ENCODE measurements around the gene TTC23.
"Not testable (repeated sequence)": the region's sequence is repeated elsewhere in the genome, so short reads cannot be mapped to it uniquely, and the experiment has no call there.

TTC23 gene

GRCh38 chr15:99120050-99120777 lies 129.2 kb downstream of the TTC23 start:
- peaks cover 2% of the 10 kb centered on the region for H3K36me3 Mint-ChIP-seq
- no peak overlapping the region for H3K4me3 Mint-ChIP-seq
- no peaks in the 10 kb centered on the region for H3K9me3 Mint-ChIP-seq (ENCODE audit: low read depth)
- H3K4me1 Mint-ChIP-seq (ENCODE audit: low read depth), result no peaks in the 10 kb centered on the region
- H3K27ac Mint-ChIP-seq, result no peak overlapping the region
- H3K27me3 Mint-ChIP-seq, result peaks cover 2% of the 10 kb centered on the region

DNA sequence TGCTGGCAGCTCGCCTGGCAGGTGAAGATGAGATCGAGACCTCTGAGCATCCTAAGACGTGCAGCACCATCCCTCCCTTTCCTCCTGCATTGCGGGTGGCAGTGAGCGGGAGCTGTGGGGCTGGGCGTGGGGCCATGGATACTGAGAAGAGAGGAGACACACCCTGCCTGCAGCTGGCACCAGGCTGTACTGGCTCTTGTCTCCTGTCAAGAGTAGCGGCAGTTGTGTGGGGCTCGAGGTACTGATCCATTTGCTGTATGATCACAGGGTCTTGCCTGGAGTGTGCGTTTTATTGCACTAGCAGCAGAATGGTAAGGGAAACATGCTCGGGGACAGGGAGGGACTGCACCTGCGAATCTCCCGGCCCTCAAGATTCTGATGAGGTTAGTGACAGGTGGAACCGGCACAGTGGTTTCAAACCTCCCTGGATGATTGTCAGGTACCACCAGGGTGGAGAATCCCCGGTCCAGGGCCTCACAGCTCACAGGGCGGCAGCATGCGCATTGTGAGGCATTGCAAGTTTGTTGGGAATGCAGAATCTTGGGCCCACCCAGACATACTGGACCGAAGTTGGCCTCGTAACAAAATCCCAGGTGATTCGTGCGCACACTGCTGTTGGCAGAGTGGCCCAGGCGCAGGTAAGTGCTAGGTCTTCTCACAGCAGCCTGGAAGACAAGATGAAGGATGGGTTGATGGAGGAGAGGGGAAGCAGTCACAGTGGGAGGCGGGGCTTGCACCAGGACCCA lies 130.4 kb downstream of the TTC23 start:
- Mint-ChIP-seq H3K4me1 (ENCODE audit: low read depth) (no peaks in the 10 kb centered on the region), H3K9me3 (ENCODE audit: low read depth) (no peaks in the 10 kb centered on the region), H3K27me3 (no peaks in the 10 kb centered on the region), H3K27ac (no peak overlapping the region), H3K36me3 (peaks cover 2% of the 10 kb centered on the region), H3K4me3 (no peak overlapping the region)

DNA sequence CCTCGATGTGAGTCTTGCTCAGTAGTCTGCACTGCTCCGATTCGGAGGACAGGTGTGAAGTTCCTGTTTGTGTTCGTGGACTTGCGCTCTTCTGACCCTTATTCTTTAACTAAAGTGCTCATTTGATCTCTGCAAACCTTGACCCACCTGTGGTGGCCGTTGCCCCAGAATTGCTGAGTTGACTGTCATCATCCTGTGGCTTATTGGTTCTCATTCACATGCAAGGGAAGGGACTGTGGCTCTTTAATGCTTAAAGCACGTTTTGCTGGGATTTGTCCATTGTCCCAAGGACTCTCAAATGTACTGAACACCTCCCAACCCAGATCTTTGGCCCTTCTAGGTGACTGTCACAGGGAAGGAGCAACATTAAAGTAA lies 131.1 kb downstream of the TTC23 start:
- Mint-ChIP-seq H3K27ac (no peak overlapping the region), H3K4me1 (ENCODE audit: low read depth) (no peaks in the 10 kb centered on the region), H3K4me3 (no peak overlapping the region), H3K9me3 (ENCODE audit: low read depth) (no peaks in the 10 kb centered on the region), H3K27me3 (no peaks in the 10 kb centered on the region), H3K36me3 (peaks cover 2% of the 10 kb centered on the region)

DNA sequence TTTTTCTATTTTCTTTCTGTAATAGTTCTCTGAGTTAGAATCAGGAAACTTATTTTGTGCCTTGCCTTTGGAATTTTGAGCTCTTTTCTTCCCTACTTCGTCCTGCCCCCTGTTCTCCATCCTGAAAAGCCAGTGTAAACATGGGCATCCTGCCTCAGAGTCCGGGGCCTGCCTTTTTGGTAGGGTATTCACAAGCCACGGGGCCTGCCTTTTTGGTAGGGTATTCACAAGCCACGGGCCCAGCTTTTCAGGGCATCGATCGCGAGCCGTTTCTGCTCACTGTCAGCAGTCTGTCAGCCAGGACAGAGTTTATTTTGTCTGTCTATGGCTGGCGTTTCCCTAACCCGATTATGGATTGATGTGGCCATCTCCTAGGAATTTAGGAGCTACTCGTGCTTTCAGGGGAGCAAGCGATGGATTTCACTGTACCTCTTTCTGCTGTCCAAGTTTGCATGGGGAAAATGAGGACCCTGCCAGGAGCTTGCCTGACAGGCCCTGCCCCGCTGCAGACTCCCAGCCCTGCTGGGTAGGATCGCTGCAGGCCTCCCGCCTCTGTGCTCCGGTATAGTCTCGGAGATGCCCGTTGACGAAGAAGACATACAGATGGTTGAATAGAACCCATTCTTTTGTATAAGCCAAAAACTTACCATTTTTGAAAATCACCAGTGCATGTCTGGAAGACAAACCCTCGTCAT lies 131.7 kb downstream of the TTC23 start:
- Mint-ChIP-seq H3K4me1 (ENCODE audit: low read depth) (no peaks in the 10 kb centered on the region), H3K36me3 (peaks cover 2% of the 10 kb centered on the region), H3K4me3 (no peak overlapping the region), H3K27ac (no peak overlapping the region), H3K9me3 (ENCODE audit: low read depth) (no peaks in the 10 kb centered on the region), H3K27me3 (no peaks in the 10 kb centered on the region)

DNA sequence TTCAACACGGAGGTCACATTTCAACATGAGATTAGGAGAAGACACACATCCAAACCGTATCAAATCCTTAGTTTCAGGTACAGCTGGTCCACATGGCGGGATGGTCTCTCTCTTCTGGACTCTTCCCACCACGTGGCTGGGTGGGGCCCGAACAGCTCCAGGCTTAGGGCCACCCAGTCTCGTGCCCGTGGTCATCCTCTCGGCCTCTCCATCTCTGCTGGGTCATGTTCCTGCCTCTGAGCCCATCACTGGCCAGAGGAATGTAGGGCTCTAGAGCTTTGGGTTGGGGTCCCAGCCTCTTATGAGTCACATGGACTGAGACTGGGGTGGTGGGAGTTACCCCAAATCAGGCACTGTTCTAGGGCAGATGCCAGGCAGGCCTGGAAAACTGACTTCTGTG lies 132.3 kb downstream of the TTC23 start:
- no peaks in the 10 kb centered on the region for H3K27me3 Mint-ChIP-seq

GRCh38 chr15:99115300-99116215 lies 133.8 kb downstream of the TTC23 start:
- Mint-ChIP-seq H3K27ac (no peak overlapping the region), H3K4me3 (no peak overlapping the region), H3K27me3 (no peaks in the 10 kb centered on the region), H3K9me3 (ENCODE audit: low read depth) (no peaks in the 10 kb centered on the region), H3K36me3 (peaks cover 2% of the 10 kb centered on the region), H3K4me1 (ENCODE audit: low read depth) (peaks cover 5% of the 10 kb centered on the region)

More for the DNA sequence above, 132.3 kb downstream of the TTC23 start:
- no peaks in the 10 kb centered on the region for H3K9me3 Mint-ChIP-seq (ENCODE audit: low read depth)
- H3K4me3 Mint-ChIP-seq, result no peak overlapping the region
- H3K4me1 Mint-ChIP-seq (ENCODE audit: low read depth), result no peaks in the 10 kb centered on the region
- peaks cover 2% of the 10 kb centered on the region for H3K36me3 Mint-ChIP-seq
- no peak overlapping the region for H3K27ac Mint-ChIP-seq

- Mint-ChIP-seq H3K36me3 (peaks cover 2% of the 10 kb centered on the region), H3K4me3 (no peak overlapping the region), H3K27me3 (no peaks in the 10 kb centered on the region), H3K4me1 (ENCODE audit: low read depth) (peaks cover 5% of the 10 kb centered on the region), H3K27ac (no peak overlapping the region), H3K9me3 (ENCODE audit: low read depth) (no peaks in the 10 kb centered on the region)
These were observed 134.7 kb downstream of the TTC23 start for GRCh38 chr15:99114511-99115299.

- H3K36me3 Mint-ChIP-seq, result peaks cover 2% of the 10 kb centered on the region
- no peak overlapping the region for H3K4me3 Mint-ChIP-seq
- H3K9me3 Mint-ChIP-seq (ENCODE audit: low read depth), result no peaks in the 10 kb centered on the region
- no peak overlapping the region for H3K27ac Mint-ChIP-seq
- H3K27me3 Mint-ChIP-seq, result no peaks in the 10 kb centered on the region
- H3K4me1 Mint-ChIP-seq (ENCODE audit: low read depth), result peaks cover 5% of the 10 kb centered on the region
These were observed 135.7 kb downstream of the TTC23 start for GRCh38 chr15:99113547-99114271.

- not testable (repeated sequence) for H3K27ac Mint-ChIP-seq; H3K9me3 Mint-ChIP-seq (ENCODE audit: low read depth); H3K36me3 Mint-ChIP-seq; H3K4me3 Mint-ChIP-seq; H3K4me1 Mint-ChIP-seq (ENCODE audit: low read depth); H3K27me3 Mint-ChIP-seq
These were observed 137.7 kb downstream of the TTC23 start for GRCh38 chr15:99111641-99112040.

- Mint-ChIP-seq H3K36me3 (no peaks in the 10 kb centered on the region), H3K4me3 (no peak overlapping the region), H3K9me3 (ENCODE audit: low read depth) (no peaks in the 10 kb centered on the region), H3K27ac (no peak overlapping the region), H3K4me1 (ENCODE audit: low read depth) (peaks cover 13% of the 10 kb centered on the region), H3K27me3 (peaks cover 12% of the 10 kb centered on the region)
These were observed 138.6 kb downstream of the TTC23 start for GRCh38 chr15:99110581-99111320.

DNA sequence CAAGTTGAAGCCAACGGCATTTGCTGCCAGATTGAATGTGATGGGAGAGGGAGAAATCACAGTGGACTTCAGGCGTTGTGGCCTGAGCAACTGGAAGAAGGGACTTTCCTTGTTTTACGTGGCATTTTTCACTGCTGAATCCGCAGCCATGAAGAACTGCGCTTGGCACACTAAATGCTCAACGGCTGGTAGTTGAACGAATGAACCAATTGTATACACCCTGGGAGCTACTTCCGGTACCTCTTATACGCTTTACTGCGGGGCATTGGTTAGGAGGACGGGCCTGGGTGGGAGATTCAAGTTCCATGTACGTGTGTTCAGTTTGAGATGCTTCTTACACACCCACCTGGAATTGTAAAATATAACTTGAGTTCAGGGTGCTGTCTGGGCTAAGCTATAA lies 139.3 kb downstream of the TTC23 start:
- peaks cover 13% of the 10 kb centered on the region for H3K4me1 Mint-ChIP-seq (ENCODE audit: low read depth)
- no peaks in the 10 kb centered on the region for H3K9me3 Mint-ChIP-seq (ENCODE audit: low read depth)
- H3K27me3 Mint-ChIP-seq, result peaks cover 12% of the 10 kb centered on the region
- H3K36me3 Mint-ChIP-seq, result no peaks in the 10 kb centered on the region
- H3K27ac Mint-ChIP-seq, result no peak overlapping the region
- H3K4me3 Mint-ChIP-seq, result no peak overlapping the region

DNA sequence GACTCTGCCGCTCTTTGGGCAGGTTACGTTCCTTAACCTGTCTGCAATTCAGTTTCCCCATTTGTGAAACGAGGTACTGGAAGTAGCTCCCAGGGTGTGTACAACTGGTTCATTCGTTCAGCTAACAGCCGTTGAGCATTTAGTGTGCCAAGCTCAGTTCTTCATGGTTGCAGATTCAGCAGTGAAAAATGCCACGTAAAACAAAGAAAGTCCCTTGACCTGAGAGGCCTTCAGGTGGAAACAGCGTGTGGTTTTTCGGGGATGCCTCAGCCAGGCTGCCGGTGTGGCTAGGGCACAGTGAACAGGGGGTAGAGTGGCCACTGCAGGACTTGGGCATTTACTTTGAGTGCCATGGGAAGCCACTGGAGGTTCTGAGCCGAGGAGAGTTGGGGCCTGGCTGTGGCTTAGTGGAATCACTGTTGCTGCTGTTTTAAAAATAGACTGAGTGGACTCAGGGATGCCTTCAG lies 139.8 kb downstream of the TTC23 start:
- Mint-ChIP-seq H3K36me3 (no peaks in the 10 kb centered on the region), H3K27ac (no peak overlapping the region), H3K27me3 (peaks cover 12% of the 10 kb centered on the region)

GRCh38 chr15:99108993-99109392 lies 140.4 kb downstream of the TTC23 start:
- Mint-ChIP-seq H3K9me3 (ENCODE audit: low read depth) (no peaks in the 10 kb centered on the region), H3K27me3 (peaks cover 12% of the 10 kb centered on the region), H3K4me3 (no peak overlapping the region), H3K36me3 (no peaks in the 10 kb centered on the region), H3K4me1 (ENCODE audit: low read depth) (peaks cover 13% of the 10 kb centered on the region), H3K27ac (no peak overlapping the region)

More for the DNA sequence above, 139.8 kb downstream of the TTC23 start:
- no peaks in the 10 kb centered on the region for H3K9me3 Mint-ChIP-seq (ENCODE audit: low read depth)
- H3K4me1 Mint-ChIP-seq (ENCODE audit: low read depth), result peaks cover 13% of the 10 kb centered on the region
- no peak overlapping the region for H3K4me3 Mint-ChIP-seq

All from activated naive CD8-positive, alpha-beta T cell (primary cell).